HepG2 (cell line): Measurements from ENCODE around the gene KCTD15. TPM values are rescaled to one million over a fixed set of nuclear protein-coding genes. Genes with fewer than 3 reads are reported as not detected.

Experiments used
- ATAC-seq: fragments of 200-7000 bp; cut with Tn5 transposase; 3 replicates; pipeline ENCODE4 v1.9.1; 2020; ENCODE audit warnings: mild to moderate bottlenecking, moderate library complexity
- BruUV-seq: library from RNA; stranded (reverse); fragments of 400-500 nt; replicated peaks from 2 replicates; lab custom pipeline; 2021; lab: Mats Ljungman, UMichigan
- CTCF ChIA-PET: fragments of 300-600 bp; formaldehyde crosslinking; extraction: SDS; loops from one replicate; lab custom pipeline; 2021; ENCODE audit warnings: low total read pairs, inconsistent platforms, low intra/inter-chr PET ratio; lab: Yijun Ruan, JAX
- POLR2A ChIA-PET: fragments of 350-600 bp; sonication (Branson Sonifier 250); formaldehyde crosslinking; loops from one replicate; lab custom pipeline; 2020; ENCODE audit warnings: antibody characterized with exemption, inconsistent platforms; lab: Yijun Ruan, JAX
- DNase-seq: peaks from one replicate; pipeline ENCODE4 v3.0.0-alpha.2; 2015; ENCODE audit warnings: low spot score
- FAIRE-seq: peaks from 3 replicates; lab custom pipeline; 2011; peaks lifted over from hg19 to GRCh38; lab: Jason Lieb, UNC
- H2AFZ ChIP-seq: one replicate; pipeline ENCODE4 v1.6.1; 2011; ENCODE audit warnings: low read length, inconsistent platforms
- H3K27ac ChIP-seq: fragments of 300-600 bp; 3 replicates; pipeline ENCODE4 v1.8.0; 2011; ENCODE audit warnings: mixed run types, mild to moderate bottlenecking, mixed read lengths, low read length, inconsistent platforms; ENCODE audit not compliant: insufficient read depth; ENCODE audit errors: extremely low read length
- H3K27me3 ChIP-seq, 2 experiments: fragments of 200-600 bp in 1 of 2; 2 replicates in 1 of 2; 3 replicates in 1 of 2; pipeline versions ENCODE4 v1.6.0 to v1.8.0; 2011; ENCODE audit warnings: low read length in 2 of 2, mild to moderate bottlenecking in 2 of 2, moderate library complexity in 2 of 2, inconsistent platforms in 1 of 2; ENCODE audit not compliant: insufficient read depth in 2 of 2, control insufficient read depth in 1 of 2
- H3K36me3 ChIP-seq, 2 experiments: fragments of 200-600 bp in 1 of 2; replicated peaks in 1 of 2; 2 replicates in 1 of 2; 3 replicates in 1 of 2; pipeline versions ENCODE4 v1.5.1 to v1.8.0; 2011; ENCODE audit warnings: low read length in 2 of 2, inconsistent platforms in 1 of 2; ENCODE audit not compliant: insufficient read depth in 2 of 2, control insufficient read depth in 1 of 2
- H3K4me1 ChIP-seq: 2 replicates; pipeline ENCODE4 v1.5.1; 2012; ENCODE audit warnings: low read length, inconsistent platforms; ENCODE audit not compliant: insufficient read depth
- H3K4me2 ChIP-seq: 2 replicates; pipeline ENCODE4 v1.6.0; 2011; ENCODE audit warnings: low read depth, low read length, inconsistent platforms
- H3K4me3 ChIP-seq, 3 experiments: fragments of 200-600 bp in 1 of 3; sonication (generic), shearing (Covaris generic) in 1 of 3; replicated peaks in 1 of 3; 2 replicates each; pipeline ENCODE4 v1.5.1; 2011 to 2016; ENCODE audit warnings: low read length in 3 of 3, inconsistent platforms in 2 of 3, low read depth in 2 of 3, mild to moderate bottlenecking in 2 of 3, control low read depth in 1 of 3, mixed read lengths in 1 of 3; ENCODE audit not compliant: insufficient read depth in 1 of 3
- H3K79me2 ChIP-seq: one replicate; pipeline ENCODE4 v1.6.1; 2011; ENCODE audit warnings: low read length, inconsistent platforms; ENCODE audit not compliant: insufficient read depth
- H3K9ac ChIP-seq: 2 replicates; pipeline ENCODE4 v1.6.0; 2011; ENCODE audit warnings: mild to moderate bottlenecking, low read depth, low read length, inconsistent platforms; ENCODE audit not compliant: insufficient read depth
- H3K9me3 ChIP-seq: 2 replicates; pipeline ENCODE4 v1.5.1; 2012; ENCODE audit warnings: mild to moderate bottlenecking, low read length
- H4K20me1 ChIP-seq: 2 replicates; pipeline ENCODE4 v1.6.0; 2011; ENCODE audit warnings: inconsistent platforms, mild to moderate bottlenecking, low read length, moderate library complexity; ENCODE audit not compliant: insufficient read depth
- ARID2 ChIP-seq: sonication (generic); formaldehyde crosslinking; IDR thresholded peaks from 2 replicates; pipeline ENCODE4 v1.8.1; 2022; ENCODE audit warnings: mild to moderate bottlenecking, missing genetic modification reagents, borderline replicate concordance
- MYNN ChIP-seq: sonication (generic); formaldehyde crosslinking; IDR thresholded peaks from 2 replicates; pipeline ENCODE4 v1.4.0; 2020; ENCODE audit warnings: mild to moderate bottlenecking, low read depth, missing genetic modification reagents
- PTBP1 ChIP-seq: fragments of 200-400 bp; formaldehyde crosslinking; IDR thresholded peaks from 2 replicates; pipeline ENCODE4 v1.6.1; 2018; ENCODE audit warnings: low read length, low read depth; ENCODE audit not compliant: poor library complexity, severe bottlenecking
- ZNF746 ChIP-seq: sonication (generic); formaldehyde crosslinking; IDR thresholded peaks from 2 replicates; pipeline ENCODE4 v1.8.0; 2022; ENCODE audit warnings: mild to moderate bottlenecking, missing genetic modification reagents
- WGBS: methylation state at CpG from one replicate; pipeline ENCODE4 v1.1.6; 2017; ENCODE audit warnings: low lambda C conversion rate; 5-methylcytosine and 5-hydroxymethylcytosine counted together
- in situ Hi-C: cut with HindIII; loops from 2 replicates; pipeline ENCODE4 v1.10.0; 2017; ENCODE audit warnings: low pct_unique_long_range_greater_than_20kb; ENCODE audit not compliant: extremely low pct_ligation_motif_present
- intact Hi-C: fragments of 100-400 bp; cut with micrococcal nuclease; formaldehyde crosslinking; loops from one replicate; pipeline ENCODE4 v1.10.0; 2022; ENCODE audit not compliant: unreplicated experiment
- polyA plus RNA-seq, 8 experiments: library from polyadenylated mRNA; depleted of rRNA in 3 of 8; stranded (reverse) in 7 of 8; unstranded in 1 of 8; fragments of >200 nt; fragmentation: Illumina TruSeq in 4 of 8; extraction: Trizol in 4 of 8; gene quantifications; 2 replicates each; pipeline versions ENCODE4 v1.2.1 to v1.2.3, GENCODE V29; 2011 to 2016; ENCODE audit warnings: low read depth in 4 of 8, missing spikeins in 1 of 8, mixed read lengths in 1 of 8; ENCODE audit not compliant: insufficient read depth in 1 of 8
- total RNA-seq, 5 experiments: library from RNA; depleted of rRNA; stranded (reverse); fragments of >200 nt; fragmentation: Illumina TruSeq; extraction: Trizol; gene quantifications; 2 replicates each; pipeline ENCODE4 v1.2.3, GENCODE V29; 2016; ENCODE audit warnings: low read depth in 1 of 5
- TF ChIP-seq, protein P1 (sequence below): sonication (generic); formaldehyde crosslinking; conservative IDR thresholded peaks from 2 replicates; pipeline ENCODE4 v1.4.0; 2020; ENCODE audit warnings: mild to moderate bottlenecking, missing genetic modification reagents, moderate library complexity
- TF ChIP-seq, protein P2 (sequence below): IDR thresholded peaks from 2 replicates; pipeline ENCODE4 v1.6.1; 2016; ENCODE audit warnings: low read depth, missing genetic modification reagents, missing compliant biosample characterization
- TF ChIP-seq, protein P3 (sequence below): sonication (generic); formaldehyde crosslinking; IDR thresholded peaks from 2 replicates; pipeline ENCODE4 v1.4.0; 2020; ENCODE audit warnings: missing genetic modification reagents

The KCTD15 gene
- total and polyA plus RNA-seq, 2 of the 13 experiments (the other 11 are each of a cell fraction or from before 2014, with no cell fraction given): 13.2 to 16.7 TPM

DNA sequence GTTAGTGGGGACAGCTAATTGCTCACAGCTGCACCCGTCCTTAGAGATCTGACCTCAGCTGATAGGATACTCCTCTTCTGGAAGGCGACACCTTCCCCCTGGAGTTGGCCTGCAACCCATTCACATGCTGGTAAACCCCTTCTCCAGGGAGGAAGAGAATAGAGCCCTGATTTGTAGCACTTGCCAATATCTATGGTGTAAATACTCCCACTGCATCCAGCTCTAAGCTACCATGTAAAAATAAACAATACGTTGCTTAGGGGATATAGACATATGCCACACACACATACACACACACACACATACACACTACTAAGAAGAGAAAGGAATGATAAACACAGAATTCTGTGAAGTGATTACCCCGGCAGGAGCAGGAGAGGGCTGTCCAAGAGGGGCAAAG lies 49.4 kb upstream of the KCTD15 start:
- no peak for ATAC-seq
- intact Hi-C loops (no loop called here), in situ Hi-C loops (no loop called here)
- no peak for FAIRE-seq
- Histone ChIP-seq H2AFZ (no peak overlapping the region), H3K79me2 (no peaks in the 10 kb centered on the region), H3K9me3 (no peaks in the 10 kb centered on the region), H4K20me1 (no peaks in the 10 kb centered on the region), H3K4me1 (no peaks in the 10 kb centered on the region), H3K4me3 (no peak overlapping the region), H3K4me2 (no peak overlapping the region), H3K9ac (no peak overlapping the region), H3K27me3 (peaks cover 0 to 23% of the 10 kb centered on the region in 2 experiments; a peak in 3 of 5 replicates), H3K36me3 (no peaks in the 10 kb centered on the region), H3K27ac (no peak overlapping the region)
- no TSS peak for BruUV-seq
- TF ChIP-seq ARID2 (CRISPR knock-in tag) (no peak), MYNN (CRISPR knock-in tag) (no peak)
- 5% methylated on average over 4 of the region's 4 CpGs for WGBS
- ChIA-PET CTCF (no interaction called here), POLR2A (no interaction called here)
- DNase-seq: no peak

DNA sequence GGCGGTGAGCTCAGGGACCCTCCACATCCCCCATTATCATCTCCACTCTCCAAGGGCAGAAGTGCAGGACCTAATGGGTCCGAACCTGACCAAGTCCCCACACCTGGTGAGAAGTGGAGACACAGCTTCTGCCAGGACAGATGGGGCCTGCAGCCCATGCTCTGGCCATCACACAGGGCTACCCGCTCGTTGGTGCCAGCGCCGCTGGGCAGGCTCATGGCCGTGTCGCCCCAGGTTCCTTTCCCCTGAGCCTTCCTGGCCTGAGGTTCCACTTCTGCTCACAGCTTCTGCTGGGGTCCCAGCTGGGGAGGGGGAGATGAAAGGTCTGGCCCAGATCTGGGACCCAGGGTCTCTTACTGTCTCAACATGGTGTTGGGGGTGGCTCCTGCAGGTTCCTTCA lies 48.4 kb upstream of the KCTD15 start:
- H3K79me2 ChIP-seq: no peaks in the 10 kb centered on the region
- no peak for DNase-seq
- H3K27me3 ChIP-seq: peaks cover 0 to 28% of the 10 kb centered on the region in 2 experiments; a peak in 3 of 5 replicates
- H3K4me2 ChIP-seq: no peak overlapping the region
- WGBS: 14% methylated on average over 6 of the region's 8 CpGs
- FAIRE-seq: no peak
- H2AFZ ChIP-seq: no peak overlapping the region
- no peaks in the 10 kb centered on the region for H4K20me1 ChIP-seq
- no peaks in the 10 kb centered on the region for H3K9me3 ChIP-seq
- no TSS peak for BruUV-seq
- no peak overlapping the region for H3K27ac ChIP-seq
- POLR2A ChIA-PET: no interaction called here
- no peak overlapping the region for H3K4me3 ChIP-seq
- no peak overlapping the region for H3K9ac ChIP-seq
- intact Hi-C loops (no loop called here), in situ Hi-C loops (no loop called here)
- ATAC-seq: no peak
- CTCF ChIA-PET: no interaction called here
- no peaks in the 10 kb centered on the region for H3K4me1 ChIP-seq
- no peaks in the 10 kb centered on the region for H3K36me3 ChIP-seq
- TF ChIP-seq, protein P1, sequence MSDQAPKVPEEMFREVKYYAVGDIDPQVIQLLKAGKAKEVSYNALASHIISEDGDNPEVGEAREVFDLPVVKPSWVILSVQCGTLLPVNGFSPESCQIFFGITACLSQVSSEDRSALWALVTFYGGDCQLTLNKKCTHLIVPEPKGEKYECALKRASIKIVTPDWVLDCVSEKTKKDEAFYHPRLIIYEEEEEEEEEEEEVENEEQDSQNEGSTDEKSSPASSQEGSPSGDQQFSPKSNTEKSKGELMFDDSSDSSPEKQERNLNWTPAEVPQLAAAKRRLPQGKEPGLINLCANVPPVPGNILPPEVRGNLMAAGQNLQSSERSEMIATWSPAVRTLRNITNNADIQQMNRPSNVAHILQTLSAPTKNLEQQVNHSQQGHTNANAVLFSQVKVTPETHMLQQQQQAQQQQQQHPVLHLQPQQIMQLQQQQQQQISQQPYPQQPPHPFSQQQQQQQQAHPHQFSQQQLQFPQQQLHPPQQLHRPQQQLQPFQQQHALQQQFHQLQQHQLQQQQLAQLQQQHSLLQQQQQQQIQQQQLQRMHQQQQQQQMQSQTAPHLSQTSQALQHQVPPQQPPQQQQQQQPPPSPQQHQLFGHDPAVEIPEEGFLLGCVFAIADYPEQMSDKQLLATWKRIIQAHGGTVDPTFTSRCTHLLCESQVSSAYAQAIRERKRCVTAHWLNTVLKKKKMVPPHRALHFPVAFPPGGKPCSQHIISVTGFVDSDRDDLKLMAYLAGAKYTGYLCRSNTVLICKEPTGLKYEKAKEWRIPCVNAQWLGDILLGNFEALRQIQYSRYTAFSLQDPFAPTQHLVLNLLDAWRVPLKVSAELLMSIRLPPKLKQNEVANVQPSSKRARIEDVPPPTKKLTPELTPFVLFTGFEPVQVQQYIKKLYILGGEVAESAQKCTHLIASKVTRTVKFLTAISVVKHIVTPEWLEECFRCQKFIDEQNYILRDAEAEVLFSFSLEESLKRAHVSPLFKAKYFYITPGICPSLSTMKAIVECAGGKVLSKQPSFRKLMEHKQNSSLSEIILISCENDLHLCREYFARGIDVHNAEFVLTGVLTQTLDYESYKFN (CRISPR knock-in tag): no peak
- TF ChIP-seq PTBP1 (no peak), ZNF746 (CRISPR knock-in tag) (no peak)
- TF ChIP-seq, protein P2, sequence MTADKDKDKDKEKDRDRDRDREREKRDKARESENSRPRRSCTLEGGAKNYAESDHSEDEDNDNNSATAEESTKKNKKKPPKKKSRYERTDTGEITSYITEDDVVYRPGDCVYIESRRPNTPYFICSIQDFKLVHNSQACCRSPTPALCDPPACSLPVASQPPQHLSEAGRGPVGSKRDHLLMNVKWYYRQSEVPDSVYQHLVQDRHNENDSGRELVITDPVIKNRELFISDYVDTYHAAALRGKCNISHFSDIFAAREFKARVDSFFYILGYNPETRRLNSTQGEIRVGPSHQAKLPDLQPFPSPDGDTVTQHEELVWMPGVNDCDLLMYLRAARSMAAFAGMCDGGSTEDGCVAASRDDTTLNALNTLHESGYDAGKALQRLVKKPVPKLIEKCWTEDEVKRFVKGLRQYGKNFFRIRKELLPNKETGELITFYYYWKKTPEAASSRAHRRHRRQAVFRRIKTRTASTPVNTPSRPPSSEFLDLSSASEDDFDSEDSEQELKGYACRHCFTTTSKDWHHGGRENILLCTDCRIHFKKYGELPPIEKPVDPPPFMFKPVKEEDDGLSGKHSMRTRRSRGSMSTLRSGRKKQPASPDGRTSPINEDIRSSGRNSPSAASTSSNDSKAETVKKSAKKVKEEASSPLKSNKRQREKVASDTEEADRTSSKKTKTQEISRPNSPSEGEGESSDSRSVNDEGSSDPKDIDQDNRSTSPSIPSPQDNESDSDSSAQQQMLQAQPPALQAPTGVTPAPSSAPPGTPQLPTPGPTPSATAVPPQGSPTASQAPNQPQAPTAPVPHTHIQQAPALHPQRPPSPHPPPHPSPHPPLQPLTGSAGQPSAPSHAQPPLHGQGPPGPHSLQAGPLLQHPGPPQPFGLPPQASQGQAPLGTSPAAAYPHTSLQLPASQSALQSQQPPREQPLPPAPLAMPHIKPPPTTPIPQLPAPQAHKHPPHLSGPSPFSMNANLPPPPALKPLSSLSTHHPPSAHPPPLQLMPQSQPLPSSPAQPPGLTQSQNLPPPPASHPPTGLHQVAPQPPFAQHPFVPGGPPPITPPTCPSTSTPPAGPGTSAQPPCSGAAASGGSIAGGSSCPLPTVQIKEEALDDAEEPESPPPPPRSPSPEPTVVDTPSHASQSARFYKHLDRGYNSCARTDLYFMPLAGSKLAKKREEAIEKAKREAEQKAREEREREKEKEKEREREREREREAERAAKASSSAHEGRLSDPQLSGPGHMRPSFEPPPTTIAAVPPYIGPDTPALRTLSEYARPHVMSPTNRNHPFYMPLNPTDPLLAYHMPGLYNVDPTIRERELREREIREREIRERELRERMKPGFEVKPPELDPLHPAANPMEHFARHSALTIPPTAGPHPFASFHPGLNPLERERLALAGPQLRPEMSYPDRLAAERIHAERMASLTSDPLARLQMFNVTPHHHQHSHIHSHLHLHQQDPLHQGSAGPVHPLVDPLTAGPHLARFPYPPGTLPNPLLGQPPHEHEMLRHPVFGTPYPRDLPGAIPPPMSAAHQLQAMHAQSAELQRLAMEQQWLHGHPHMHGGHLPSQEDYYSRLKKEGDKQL (CRISPR knock-in tag): no peak
- TF ChIP-seq, protein P3, sequence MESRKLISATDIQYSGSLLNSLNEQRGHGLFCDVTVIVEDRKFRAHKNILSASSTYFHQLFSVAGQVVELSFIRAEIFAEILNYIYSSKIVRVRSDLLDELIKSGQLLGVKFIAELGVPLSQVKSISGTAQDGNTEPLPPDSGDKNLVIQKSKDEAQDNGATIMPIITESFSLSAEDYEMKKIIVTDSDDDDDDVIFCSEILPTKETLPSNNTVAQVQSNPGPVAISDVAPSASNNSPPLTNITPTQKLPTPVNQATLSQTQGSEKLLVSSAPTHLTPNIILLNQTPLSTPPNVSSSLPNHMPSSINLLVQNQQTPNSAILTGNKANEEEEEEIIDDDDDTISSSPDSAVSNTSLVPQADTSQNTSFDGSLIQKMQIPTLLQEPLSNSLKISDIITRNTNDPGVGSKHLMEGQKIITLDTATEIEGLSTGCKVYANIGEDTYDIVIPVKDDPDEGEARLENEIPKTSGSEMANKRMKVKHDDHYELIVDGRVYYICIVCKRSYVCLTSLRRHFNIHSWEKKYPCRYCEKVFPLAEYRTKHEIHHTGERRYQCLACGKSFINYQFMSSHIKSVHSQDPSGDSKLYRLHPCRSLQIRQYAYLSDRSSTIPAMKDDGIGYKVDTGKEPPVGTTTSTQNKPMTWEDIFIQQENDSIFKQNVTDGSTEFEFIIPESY (CRISPR knock-in tag): no peak
